ENCODE results near the gene CHRM1.
"Not testable (repeated sequence)": the region's sequence is repeated elsewhere in the genome, so short reads cannot be mapped to it uniquely, and the experiment has no call there.

CHRM1 gene

DNA sequence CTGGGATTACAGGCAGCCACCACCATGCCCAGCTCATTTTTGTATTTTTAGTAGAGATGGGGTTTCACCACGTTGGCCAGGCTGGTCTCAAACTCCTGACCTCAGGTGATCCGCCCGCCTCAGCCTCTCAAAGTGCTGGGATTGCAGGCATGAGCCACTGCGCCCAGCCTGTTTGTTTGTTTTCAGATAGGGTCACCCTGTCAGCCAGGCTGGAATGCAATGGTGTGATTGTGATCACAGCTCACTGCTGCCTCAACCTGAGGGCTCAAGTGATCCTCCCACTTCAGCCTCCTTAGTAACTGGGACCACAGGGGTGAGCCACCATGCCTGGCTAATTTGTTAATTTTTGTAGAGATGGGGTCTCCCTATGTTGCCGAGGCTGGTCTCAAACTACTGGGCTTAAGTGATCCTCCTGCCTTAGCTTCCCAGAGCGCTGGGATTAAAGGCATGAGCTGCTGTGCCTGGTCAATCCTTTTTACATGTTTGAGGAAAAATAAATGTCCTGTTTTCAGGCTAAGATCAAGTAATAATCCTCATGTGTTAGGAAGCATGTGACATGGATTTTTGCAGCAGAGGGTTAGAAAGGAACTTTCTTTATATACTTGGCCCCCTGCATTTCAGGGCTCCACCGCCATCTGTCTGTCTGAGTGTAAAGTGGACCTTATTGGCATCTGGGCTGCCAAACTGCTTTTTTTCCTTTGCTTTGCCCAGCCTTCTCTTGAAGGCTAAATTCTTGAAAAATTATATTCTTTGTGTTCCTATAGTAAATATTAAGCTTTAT is 45.3 kb downstream of the CHRM1 start:
- no peak for DNase-seq (ENCODE audit: low read depth, low spot score)

DNA sequence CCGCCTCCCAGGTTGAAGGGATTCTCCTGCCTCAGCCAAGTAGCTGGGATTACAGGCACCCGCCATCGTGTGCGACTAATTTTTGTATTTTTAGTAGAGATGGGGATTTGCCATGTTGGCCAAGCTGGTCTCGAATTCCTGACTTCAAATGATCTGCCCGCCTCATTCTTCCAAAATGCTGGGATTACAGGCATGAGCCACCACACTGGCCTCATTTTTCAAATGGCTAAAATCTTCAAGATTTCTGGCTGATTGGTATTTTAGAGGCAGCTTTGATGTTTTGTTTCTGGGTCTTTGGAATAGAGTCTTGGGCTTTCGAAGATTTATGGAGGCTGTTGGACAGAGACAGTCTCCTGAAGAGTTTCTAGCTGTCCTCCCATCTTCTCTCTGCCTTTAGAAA is 46.3 kb downstream of the CHRM1 start:
- no peak for DNase-seq (ENCODE audit: low read depth, low spot score)

DNA sequence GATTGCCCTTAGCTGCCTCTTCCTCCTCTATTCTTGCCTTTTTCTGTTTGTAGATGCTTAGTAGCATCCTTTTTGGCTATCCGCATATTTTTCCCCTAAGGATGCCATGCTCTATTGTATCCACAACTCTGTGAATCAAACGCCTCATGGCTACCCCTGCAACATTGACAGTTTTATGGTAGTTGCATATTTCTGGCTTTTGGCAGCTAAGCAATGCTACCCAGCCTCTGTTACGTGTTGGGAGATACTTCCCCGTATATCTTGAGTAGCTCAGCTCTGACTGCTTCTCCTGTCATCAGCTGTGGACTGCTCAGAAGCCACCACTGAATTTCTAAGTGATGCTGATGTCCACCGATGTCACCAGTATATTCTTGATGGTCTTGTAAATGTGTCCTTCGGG is 55.5 kb downstream of the CHRM1 start:
- DNase-seq (ENCODE audit: low read depth, low spot score): no peak

DNA sequence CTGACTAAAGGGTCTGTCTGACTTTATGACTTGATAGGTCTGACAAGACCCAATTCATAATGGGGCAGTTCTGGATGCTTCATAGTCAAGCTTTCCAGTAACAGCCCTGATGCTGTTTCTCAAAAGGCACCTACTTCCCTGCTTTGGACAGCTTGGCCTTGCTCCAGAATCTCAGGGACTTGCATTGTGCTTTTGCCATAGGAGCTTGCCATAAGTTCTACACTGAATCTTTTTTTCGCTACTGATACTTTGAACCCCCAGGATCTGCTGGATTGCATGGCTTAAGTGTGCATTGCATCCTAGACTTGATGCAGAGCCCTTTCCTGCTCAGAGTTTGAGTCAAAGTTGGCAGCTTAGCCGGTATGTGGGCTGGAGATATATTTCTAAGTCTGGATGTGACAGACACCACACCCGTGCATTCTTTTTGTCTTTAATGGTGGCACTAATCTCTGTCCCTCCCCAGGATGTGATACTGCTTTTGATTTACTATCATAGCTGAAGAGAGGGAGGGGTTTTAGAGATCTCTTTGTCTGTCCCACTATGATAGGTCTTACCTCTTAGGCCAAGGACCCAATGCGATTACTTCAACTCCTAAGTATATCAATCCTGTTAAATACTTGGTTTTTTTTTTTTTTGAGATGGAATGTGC is 57.4 kb downstream of the CHRM1 start:
- no peak for DNase-seq (ENCODE audit: low read depth, low spot score)

DNA sequence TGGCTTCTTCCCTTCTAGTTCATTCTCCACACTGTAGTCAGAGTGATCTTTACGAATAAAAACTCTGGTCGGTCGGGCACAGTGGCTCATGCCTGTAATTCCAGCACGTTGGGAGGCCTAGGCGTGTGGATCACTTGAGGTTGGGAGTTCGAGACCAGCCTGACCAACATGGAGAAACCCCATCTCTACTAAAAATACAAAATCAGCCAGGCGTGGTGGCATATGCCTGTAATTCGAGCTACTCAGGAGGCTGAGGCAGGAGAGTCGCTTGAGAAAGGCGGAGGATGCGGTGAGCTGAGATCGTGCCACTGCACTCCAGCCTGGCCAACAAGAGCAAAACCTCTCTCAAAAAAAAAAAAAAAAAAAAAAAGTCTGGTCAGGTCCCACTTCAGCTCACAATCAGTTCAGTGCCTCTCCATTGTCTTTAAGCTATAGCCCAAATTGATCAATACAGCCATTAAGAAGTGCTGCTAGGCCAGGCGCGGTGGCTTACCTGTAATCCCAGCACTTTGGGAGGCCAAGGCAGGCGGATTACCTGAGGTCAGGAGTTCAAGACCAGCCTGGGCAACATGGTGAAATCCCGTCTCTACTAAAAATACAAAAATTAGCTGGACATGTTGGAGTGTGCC is 59.5 kb downstream of the CHRM1 start:
- DNase-seq (ENCODE audit: low read depth, low spot score): not testable (repeated sequence)

DNA sequence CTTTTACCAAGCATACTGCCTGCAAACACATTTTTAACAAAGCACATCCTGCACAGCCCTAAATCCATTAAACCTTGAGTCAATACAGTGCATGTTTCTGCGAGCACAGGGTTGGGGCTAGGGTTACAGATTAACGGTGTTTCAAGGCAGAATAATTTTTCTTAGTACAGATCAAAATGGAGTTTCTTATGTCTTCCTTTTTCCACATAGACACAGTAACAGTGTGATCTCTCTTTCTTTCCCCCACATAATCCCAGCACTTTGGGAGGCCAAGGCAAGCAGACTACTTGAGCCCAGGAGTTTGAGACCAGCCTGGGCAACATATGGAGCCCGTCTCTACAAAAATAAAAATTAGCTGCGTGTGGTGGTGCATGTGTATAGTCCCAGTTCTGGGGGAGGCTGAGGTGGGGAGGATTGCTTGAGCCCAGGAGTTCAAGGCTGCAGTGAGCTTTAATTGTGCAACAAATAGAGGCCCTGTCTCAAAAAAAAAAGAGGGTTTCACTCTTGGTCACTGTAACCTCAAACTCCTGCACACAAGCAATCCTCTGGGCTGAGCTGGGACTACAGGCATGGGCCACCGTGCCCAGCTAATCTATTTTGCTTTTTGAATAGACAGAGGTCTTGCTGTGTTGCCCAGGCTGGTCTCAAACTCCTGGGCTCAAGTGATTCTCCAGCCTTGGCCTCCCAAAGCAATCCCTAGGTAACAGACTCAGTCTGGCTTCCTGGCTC is 60.2 kb downstream of the CHRM1 start:
- DNase-seq (ENCODE audit: low read depth, low spot score): no peak

DNA sequence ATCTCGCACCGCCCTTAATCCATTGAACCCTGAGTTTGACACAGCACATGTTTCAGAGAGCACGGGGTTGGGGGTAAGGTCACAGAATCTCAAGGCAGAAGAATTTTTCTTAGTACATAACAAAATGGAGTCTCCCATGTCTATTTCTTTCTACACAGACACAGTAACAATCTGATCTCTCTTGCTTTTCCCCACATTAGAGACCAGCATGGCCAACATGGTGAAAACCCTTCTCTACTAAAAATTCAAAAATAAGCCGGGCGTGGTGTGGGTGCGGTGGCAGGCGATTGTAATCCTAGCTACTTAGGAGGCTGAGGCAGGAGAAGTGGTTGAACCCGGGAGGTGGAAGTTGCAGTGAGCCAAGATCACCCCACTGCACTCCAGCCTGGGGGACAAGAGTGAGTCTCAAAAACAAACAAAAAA is 61.9 kb downstream of the CHRM1 start:
- not testable (repeated sequence) for DNase-seq (ENCODE audit: low read depth, low spot score)

Measured in iPS DF 19.7 (cell line).